Tibial nerve (tissue), 4 donors: Measurements from ENCODE around the gene THUMPD3.

Experiments
- EP300 ChIP-seq, 2 donors: sonication (generic); formaldehyde crosslinking; IDR thresholded peaks; one replicate each; pipeline ENCODE4 v1.6.1; 2017; ENCODE audit warnings: antibody characterized with exemption in 2 of 2, mild to moderate bottlenecking in 1 of 2
- POLR2A ChIP-seq, 2 donors: fragments of 450-650 bp; IDR thresholded peaks; one replicate each; pipeline ENCODE4 v1.6.1; 2017; ENCODE audit warnings: antibody characterized with exemption in 2 of 2, mild to moderate bottlenecking in 2 of 2, moderate library complexity in 2 of 2
- TF ChIP-seq, protein P1 (sequence below), 5 experiments: fragments of 200-600 bp in 3 of 5; fragments of 450-650 bp in 2 of 5; sonication (generic) in 3 of 5; IDR thresholded peaks; one replicate each; pipeline ENCODE4 v1.5.1; 2016 to 2019; ENCODE audit warnings: antibody characterized with exemption in 5 of 5, mild to moderate bottlenecking in 3 of 5, moderate library complexity in 2 of 5

DNA sequence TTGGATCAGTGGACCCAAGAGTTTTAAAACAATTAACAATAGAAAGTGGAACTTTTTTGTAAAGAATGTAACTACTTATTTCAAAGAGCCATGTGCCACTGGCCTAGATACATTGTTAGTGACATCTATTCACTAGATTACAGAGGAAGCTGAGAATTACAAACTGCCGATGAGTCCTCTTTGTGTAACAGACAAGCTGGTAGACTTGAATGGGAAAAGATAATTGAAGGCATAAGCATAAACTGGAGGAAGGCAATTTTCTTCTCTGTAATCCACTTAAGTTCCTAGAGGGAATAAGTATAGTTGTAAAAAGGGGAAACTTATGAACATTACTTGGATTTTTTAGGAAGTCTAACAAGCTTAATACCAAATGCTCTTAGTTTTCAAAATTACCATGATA is 15.1 kb downstream of the THUMPD3 start:
- TF ChIP-seq, protein P1, sequence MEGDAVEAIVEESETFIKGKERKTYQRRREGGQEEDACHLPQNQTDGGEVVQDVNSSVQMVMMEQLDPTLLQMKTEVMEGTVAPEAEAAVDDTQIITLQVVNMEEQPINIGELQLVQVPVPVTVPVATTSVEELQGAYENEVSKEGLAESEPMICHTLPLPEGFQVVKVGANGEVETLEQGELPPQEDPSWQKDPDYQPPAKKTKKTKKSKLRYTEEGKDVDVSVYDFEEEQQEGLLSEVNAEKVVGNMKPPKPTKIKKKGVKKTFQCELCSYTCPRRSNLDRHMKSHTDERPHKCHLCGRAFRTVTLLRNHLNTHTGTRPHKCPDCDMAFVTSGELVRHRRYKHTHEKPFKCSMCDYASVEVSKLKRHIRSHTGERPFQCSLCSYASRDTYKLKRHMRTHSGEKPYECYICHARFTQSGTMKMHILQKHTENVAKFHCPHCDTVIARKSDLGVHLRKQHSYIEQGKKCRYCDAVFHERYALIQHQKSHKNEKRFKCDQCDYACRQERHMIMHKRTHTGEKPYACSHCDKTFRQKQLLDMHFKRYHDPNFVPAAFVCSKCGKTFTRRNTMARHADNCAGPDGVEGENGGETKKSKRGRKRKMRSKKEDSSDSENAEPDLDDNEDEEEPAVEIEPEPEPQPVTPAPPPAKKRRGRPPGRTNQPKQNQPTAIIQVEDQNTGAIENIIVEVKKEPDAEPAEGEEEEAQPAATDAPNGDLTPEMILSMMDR (IDR thresholded peaks at IDR 0.05), result no peak
- TF ChIP-seq POLR2A (IDR thresholded peaks at IDR 0.05) (no peak), EP300 (IDR thresholded peaks at IDR 0.05) (no peak)
